GM19468 (cell line): ENCODE results near the gene CETP.
"Not testable (repeated sequence)": the region's sequence is repeated elsewhere in the genome, so short reads cannot be mapped to it uniquely, and the experiment has no call there.

Experiments
- ATAC-seq: cut with Tn5 transposase; IDR thresholded peaks from one replicate; pipeline ENCODE4 v1.9.1; 2021; ENCODE audit warnings: mild to moderate bottlenecking, moderate library complexity, moderate number of reproducible peaks; ENCODE audit not compliant: unreplicated experiment; ENCODE audit errors: extremely low read depth

The CETP gene

DNA sequence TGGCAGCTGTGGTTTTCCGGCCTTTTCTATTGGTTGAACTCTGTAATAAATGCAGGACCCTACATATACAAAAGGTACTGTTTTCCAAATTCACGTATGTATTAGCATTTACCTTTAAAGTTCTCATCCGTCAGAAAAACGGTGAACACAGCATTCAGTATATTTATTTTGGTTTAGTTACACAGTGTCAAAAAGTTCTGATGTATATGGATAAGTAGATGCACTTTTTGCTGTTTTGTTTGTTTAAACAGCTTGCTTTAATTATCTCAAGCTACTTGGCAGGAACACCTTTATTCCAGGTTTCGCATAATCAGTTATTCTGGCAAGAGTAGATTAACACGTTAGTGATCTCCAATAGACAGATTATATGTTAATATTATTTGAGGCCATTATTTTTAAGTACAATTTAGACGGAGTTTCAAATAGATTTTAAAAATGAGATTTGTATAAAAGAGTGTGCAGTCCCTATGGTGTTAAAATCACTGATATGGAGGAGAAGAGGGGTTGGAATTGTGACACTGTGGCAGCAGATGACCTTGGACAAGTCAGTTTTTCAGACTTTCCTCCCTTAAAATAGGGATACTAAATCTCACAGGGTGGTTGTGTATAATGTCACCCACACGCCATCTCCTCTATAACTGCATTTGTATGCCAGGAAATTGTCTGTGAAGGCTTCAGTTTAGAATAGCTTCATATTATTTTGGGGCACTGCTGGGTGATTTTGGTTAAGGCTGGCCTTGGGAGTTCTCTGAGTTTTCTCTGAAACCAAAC, 27.7 kb upstream of the CETP start:
- no peak for ATAC-seq

DNA sequence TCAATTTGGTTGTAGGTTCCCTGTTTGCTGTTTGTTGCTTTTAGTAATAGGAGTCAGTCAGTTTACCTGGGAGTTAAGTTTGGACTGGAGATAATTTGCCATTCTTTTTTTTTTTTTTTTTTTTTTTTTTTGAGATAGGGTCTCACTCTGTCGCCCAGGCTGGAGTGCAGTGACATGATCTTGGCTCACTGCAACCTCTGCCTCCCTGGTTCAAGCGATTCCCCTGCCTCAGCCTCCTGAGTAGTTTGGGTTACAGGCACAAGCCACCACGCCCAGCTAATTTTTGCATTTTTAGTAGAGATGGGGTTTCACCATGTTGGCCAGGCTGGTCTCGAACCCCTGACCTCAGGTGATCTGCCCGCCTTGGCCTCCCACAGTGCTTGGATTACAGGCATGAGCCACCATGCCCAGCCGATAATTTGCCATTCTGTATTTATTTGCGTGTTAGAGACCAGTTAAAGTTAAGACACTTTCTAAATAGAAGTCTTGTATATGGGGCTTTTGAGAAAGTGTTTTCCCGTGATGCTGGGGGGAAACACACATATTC, 27.1 kb upstream of the CETP start:
- ATAC-seq: not testable (repeated sequence)

DNA sequence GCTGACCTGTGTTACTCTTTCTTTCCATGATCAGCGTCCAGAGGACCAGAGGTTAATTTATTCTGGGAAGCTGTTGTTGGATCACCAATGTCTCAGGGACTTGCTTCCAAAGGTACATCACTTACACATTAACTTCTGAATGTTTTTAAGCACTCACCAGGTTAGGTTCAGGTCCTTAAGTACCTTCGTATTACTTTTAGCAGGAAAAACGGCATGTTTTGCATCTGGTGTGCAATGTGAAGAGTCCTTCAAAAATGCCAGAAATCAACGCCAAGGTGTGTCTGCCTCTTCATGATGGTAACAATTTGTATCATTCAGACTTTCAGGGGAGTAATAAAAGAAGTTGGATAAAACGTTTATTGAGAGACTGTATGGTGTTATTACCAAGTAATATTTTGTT, 26.5 kb upstream of the CETP start:
- no peak for ATAC-seq

DNA sequence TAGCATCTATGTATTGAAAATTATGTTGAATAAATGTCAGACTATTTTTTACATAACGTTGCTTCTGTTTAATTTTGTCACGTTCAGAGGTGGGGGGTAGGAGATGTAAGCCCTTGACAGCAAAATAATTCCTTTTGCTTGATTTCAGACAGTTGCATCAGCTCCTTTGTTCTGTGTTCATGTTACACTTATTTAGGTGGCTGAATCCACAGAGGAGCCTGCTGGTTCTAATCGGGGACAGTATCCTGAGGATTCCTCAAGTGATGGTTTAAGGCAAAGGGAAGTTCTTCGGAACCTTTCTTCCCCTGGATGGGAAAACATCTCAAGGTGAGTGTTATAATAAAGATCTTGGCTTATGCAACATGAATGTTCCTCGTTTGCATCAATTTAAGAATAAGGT, 25.3 kb upstream of the CETP start:
- ATAC-seq: no peak

- no peak for ATAC-seq
Measured at GRCh38 chr16:56936950-56937349, 24.8 kb upstream of the CETP start.

- no peak for ATAC-seq
Measured at GRCh38 chr16:56938664-56939513, 22.9 kb upstream of the CETP start.

- no peak for ATAC-seq
Measured at GRCh38 chr16:56939801-56940200, 21.9 kb upstream of the CETP start.

DNA sequence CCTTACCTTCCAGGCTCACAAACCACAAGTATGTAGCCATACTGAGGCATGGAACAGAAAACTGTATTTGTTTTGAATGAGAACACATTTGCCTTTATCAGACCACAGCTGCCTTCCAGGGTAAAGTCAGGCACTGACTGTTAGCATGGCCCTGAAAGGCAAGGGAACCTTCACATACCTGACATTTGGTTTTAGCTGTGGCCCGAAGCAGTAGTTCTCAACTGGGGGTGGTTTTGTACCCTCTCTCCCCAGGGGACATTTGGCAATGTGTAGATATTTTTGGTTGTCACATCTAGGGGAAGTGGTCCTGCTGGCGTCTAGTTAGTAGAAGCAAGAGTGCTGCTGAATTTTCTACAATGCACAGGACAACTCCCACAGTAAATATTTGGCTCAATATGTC, 20.7 kb upstream of the CETP start:
- no peak for ATAC-seq

DNA sequence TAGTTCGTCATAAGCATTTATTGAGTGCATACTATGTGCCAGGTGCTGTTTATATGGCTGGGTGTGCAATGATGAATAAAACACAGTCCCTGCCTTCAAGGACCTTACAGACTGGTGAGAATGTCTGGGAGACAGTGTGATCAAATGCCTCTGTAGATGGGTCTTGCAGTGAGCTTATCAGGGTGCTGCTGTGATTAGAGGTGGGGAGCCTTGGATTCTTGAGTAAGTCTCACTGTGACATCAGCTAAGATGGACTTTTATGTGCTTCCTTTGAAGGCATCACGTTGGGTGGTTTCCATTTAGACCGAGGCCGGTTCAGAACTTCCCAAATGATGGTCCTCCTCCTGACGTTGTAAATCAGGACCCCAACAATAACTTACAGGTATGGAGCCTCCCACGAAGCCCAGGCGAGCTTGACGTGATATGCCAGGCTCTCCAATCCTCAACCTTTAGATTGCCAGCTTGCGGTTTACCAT, 19.9 kb upstream of the CETP start:
- ATAC-seq: no peak

DNA sequence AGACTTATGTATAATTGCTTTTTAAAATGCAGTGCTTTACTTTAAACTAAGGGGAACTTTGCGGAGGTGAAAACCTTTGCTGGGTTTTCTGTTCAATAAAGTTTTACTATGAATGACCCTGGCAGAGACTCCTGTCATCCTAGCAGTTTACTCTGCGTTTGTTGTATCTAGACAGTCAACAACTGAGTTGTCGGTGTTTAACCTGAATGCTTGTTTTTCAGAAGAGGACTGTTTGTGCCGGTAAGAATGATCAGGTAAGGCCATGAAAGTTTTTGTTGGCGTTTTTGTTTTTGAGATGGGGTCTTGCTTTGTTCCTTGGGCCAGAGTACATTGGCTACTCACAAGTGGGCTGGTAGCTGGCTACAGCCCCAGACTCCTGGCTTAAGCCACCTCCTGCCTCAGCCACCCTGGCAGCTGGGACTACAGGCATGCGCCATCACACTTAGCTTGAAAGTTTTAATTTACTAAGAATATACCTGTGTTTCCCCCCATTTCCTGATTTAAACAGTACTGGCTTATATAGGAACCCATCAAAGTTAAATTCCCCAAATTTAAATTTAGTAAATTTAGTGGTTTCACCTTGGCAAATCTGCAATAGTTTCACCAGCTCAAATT, 17.9 kb upstream of the CETP start:
- ATAC-seq: no peak

- no peak for ATAC-seq
Measured at GRCh38 chr16:56944954-56945839, 16.6 kb upstream of the CETP start.

DNA sequence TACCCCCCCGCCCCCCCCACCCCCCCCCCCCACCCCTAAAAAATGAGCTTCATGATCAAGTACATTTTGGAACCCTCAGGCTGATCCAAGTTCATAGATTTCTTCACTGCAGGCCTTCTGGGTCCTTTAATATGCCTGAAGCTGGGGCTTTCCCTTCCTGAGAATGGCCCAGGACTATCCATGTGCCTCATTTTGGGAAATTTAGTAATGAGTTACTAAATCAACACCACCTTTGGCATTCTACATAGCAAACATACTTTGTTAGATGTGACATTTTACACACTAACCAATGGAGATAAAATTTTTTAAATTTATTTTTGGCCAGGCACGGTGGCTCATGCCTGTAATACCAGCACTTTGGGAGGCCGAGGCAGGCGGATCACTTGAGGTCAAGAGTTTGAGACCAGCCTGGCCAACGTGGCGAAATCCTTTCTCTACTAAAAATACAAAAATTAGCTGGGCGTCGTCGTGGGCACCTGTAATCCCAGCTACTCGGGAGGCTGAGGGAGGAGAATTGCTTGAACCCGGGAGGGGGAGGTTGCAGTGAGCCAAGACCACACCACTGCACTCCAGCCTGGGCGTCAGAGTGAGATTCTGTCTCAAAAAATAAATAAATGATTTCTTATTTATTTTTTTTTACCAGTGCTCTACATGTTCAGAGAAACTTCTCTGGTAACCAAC, 15.8 kb upstream of the CETP start:
- ATAC-seq: no peak

DNA sequence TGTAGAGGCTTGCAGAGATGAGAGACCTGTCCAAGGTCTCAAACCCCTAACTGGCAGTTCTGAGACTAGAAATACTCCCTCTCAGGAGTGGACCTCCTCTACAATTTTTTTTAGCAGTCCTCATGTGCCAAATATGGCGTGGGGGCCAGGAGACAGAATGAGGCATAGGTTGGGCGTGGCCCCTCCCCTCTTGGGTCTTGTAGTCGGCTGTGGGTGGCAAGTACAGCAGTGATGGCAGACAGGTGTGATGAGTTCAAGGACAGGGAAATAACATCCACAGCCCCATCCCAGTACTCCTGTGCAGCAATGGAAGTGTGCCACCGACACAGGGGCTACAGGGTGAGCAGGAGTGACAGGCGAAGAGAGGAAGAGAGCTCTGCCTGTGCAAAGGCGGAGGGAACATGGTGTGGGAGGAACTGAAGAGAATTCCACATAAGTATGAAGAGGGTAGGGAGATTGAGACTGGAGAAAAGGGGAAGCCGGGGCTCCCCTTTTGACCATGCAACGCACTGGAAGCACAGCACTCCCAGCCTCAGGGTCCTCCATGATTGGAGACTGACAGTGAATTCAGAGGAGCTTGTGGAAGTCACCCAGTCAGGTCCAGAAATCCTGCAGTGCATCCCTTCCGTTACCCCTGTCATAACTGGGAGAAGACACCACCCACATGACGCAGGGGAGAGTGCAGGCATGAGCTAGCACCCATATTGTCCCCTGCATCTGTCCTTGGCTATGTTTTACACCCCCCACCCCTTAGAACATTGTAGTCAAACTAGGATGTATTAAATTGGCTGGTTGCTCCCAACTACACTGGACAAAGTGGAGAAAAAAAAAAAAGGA, 14.8 kb upstream of the CETP start:
- no peak for ATAC-seq

GRCh38 chr16:56947604-56947995, 14.2 kb upstream of the CETP start:
- ATAC-seq: no peak

GRCh38 chr16:56948234-56948633, 13.5 kb upstream of the CETP start:
- no peak for ATAC-seq

DNA sequence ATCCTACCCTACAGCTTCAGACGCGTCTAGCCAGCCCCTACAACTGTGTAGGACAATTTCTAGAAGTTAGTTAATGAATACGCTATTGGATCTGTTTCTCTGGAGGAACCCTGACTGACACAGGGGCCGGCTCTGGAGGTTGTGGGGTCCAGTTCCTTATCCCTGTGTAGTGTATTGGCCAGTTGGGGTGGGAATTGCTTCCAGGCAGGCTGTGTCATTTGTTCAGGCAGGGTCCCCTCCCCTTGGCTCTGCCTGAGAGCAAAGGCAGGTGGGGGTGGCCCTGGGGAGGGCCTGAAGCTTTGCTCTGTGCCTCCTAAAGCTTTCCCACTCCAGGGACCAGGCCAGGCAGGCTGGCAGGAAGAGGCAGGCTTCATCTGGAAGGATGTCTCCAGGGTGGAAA, 11.7 kb upstream of the CETP start:
- ATAC-seq: no peak

- no peak for ATAC-seq
Measured at GRCh38 chr16:56950455-56950854, 11.3 kb upstream of the CETP start.
